ENCODE results near the gene CRAMP1. TPM values are rescaled to one million over a fixed set of nuclear protein-coding genes. Genes with fewer than 3 reads are reported as not detected.

The CRAMP1 gene
- polyA plus RNA-seq, 1 of the 3 experiments (the other 2 are of a cell fraction), result 9.5 TPM

DNA sequence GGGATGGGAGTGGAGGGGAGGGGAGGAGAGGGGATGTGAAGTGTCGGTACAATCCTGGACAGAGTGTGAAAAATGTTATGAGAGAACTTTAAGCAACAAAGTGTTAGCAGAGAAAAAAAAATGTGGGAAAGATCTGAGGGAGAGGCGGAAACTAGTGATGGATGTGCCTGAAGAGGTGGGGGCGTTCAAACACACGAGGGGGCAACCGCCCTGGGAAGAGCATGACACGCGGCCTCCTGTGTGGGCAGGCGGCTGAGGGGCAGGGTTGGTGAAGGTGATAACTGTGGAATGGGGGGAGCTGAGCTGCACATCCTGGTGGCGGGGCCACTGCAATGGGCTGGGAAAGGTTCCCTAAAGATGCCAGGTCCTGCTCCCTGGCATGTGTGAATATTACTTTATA lies 30.4 kb upstream of the CRAMP1 start:
- Histone ChIP-seq H3K9ac (no peak overlapping the region), H3K36me3 (replicated peaks in 1 of 2; ENCODE audit: control insufficient read depth in 1 of 2, insufficient read depth in 2 of 2, low read length in 1 of 2) (peaks cover 5 to 32% of the 10 kb centered on the region in 2 experiments), H3K9me3 (no peaks in the 10 kb centered on the region), H3K4me3 (ENCODE audit: low read depth in 2 of 2, low read length in 1 of 2) (no peak overlapping the region), H4K20me1 (ENCODE audit: insufficient read depth) (no peaks in the 10 kb centered on the region), H3K4me2 (no peak overlapping the region), H3K27ac (ENCODE audit: low read depth in 2 of 2, low read length in 1 of 2) (no peak overlapping the region), H3K9me2 (no peaks in the 10 kb centered on the region), H3F3A (replicated peaks; ENCODE audit: insufficient read depth) (peaks cover 5% of the 10 kb centered on the region), H3K79me2 (ENCODE audit: insufficient read depth) (no peaks in the 10 kb centered on the region), H2AFZ (ENCODE audit: low read depth) (no peak overlapping the region), H3K4me1 (ENCODE audit: control insufficient read depth in 1 of 2, insufficient read depth in 2 of 2, low read depth in 1 of 2, low read length in 1 of 2) (no peaks in the 10 kb centered on the region), H3K27me3 (ENCODE audit: insufficient read depth) (no peaks in the 10 kb centered on the region)
- ChIA-PET CTCF (no interaction called here), POLR2A (no interaction called here)
- 88% methylated on average over 9 of the region's 9 CpGs for WGBS (ENCODE audit: low lambda C conversion rate)
- no peak for DNase-seq
- no peak for TF ChIP-seq GATA2 (CRISPR knock-in tag; IDR thresholded peaks at IDR 0.05)
- TF ChIP-seq RCOR1 (IDR thresholded peaks at IDR 0.05; ENCODE audit: low read length), result no peak
- TF ChIP-seq, protein P1, sequence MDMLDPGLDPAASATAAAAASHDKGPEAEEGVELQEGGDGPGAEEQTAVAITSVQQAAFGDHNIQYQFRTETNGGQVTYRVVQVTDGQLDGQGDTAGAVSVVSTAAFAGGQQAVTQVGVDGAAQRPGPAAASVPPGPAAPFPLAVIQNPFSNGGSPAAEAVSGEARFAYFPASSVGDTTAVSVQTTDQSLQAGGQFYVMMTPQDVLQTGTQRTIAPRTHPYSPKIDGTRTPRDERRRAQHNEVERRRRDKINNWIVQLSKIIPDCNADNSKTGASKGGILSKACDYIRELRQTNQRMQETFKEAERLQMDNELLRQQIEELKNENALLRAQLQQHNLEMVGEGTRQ (IDR thresholded peaks at IDR 0.05; ENCODE audit: borderline replicate concordance, low read depth, low read length), result no peak
- TF ChIP-seq GABPA (IDR thresholded peaks at IDR 0.05; ENCODE audit: low read depth), result no peak
- no peak for TF ChIP-seq SMC3 (IDR thresholded peaks at IDR 0.05; ENCODE audit: low read depth, low read length)
- no peak for TF ChIP-seq EZH2phosphoT487 (IDR thresholded peaks at IDR 0.05; ENCODE audit: borderline replicate concordance, low read depth)
- TF ChIP-seq RFX5 (IDR thresholded peaks at IDR 0.05; ENCODE audit: low read length), result no peak
- TF ChIP-seq TAF1 (IDR thresholded peaks at IDR 0.05; ENCODE audit: borderline replicate concordance, low read depth, low read length), result no peak
- TF ChIP-seq ELF1 (IDR thresholded peaks at IDR 0.05), result no peak
- no peak for TF ChIP-seq MEF2A (IDR thresholded peaks at IDR 0.05; ENCODE audit: borderline replicate concordance, low read depth)
- TF ChIP-seq, protein P2, sequence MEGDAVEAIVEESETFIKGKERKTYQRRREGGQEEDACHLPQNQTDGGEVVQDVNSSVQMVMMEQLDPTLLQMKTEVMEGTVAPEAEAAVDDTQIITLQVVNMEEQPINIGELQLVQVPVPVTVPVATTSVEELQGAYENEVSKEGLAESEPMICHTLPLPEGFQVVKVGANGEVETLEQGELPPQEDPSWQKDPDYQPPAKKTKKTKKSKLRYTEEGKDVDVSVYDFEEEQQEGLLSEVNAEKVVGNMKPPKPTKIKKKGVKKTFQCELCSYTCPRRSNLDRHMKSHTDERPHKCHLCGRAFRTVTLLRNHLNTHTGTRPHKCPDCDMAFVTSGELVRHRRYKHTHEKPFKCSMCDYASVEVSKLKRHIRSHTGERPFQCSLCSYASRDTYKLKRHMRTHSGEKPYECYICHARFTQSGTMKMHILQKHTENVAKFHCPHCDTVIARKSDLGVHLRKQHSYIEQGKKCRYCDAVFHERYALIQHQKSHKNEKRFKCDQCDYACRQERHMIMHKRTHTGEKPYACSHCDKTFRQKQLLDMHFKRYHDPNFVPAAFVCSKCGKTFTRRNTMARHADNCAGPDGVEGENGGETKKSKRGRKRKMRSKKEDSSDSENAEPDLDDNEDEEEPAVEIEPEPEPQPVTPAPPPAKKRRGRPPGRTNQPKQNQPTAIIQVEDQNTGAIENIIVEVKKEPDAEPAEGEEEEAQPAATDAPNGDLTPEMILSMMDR (IDR thresholded peaks at IDR 0.05), result no peak
- no peak for TF ChIP-seq POLR2AphosphoS5 (IDR thresholded peaks at IDR 0.05; ENCODE audit: low read depth, low read length)
- no peak for TF ChIP-seq EP300 (IDR thresholded peaks at IDR 0.05; ENCODE audit: borderline replicate concordance in 1 of 2, low read depth in 1 of 2, low read length in 1 of 2)

DNA sequence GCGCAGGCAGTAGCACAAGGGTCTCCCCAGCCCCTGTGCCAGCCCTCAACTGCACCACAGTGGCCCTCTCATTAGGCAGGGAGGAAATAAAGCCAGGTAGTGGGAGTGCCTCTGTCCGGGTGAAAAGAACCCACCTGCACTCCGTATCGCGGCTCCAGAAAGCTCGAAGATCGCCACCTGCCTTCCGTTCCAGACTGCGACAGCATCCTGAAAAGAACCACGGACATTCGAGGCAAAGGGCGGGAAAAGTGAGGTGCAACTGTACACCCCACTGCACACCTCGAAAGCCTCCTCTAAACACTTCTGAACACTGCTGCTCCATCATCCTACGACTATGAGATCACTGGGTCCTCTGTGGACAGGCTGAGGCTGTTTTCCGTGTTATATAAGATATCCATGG lies 29.0 kb upstream of the CRAMP1 start:
- TF ChIP-seq, protein P3, sequence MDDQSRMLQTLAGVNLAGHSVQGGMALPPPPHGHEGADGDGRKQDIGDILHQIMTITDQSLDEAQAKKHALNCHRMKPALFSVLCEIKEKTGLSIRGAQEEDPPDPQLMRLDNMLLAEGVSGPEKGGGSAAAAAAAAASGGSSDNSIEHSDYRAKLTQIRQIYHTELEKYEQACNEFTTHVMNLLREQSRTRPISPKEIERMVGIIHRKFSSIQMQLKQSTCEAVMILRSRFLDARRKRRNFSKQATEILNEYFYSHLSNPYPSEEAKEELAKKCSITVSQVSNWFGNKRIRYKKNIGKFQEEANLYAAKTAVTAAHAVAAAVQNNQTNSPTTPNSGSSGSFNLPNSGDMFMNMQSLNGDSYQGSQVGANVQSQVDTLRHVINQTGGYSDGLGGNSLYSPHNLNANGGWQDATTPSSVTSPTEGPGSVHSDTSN (IDR thresholded peaks at IDR 0.05), result no peak
- TF ChIP-seq EP300 (IDR thresholded peaks at IDR 0.05; ENCODE audit: borderline replicate concordance in 1 of 2, low read depth in 1 of 2, low read length in 1 of 2) (no peak), CHD2 (IDR thresholded peaks at IDR 0.05; ENCODE audit: low read length, partially characterized antibody) (no peak)
- TF ChIP-seq, protein P4, sequence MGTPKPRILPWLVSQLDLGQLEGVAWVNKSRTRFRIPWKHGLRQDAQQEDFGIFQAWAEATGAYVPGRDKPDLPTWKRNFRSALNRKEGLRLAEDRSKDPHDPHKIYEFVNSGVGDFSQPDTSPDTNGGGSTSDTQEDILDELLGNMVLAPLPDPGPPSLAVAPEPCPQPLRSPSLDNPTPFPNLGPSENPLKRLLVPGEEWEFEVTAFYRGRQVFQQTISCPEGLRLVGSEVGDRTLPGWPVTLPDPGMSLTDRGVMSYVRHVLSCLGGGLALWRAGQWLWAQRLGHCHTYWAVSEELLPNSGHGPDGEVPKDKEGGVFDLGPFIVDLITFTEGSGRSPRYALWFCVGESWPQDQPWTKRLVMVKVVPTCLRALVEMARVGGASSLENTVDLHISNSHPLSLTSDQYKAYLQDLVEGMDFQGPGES (IDR thresholded peaks at IDR 0.05; ENCODE audit: low read depth, low read length), result no peak
- ChIA-PET CTCF (no interaction called here), POLR2A (no interaction called here)
- Histone ChIP-seq H3K4me3 (ENCODE audit: low read depth in 2 of 2, low read length in 1 of 2) (no peak overlapping the region), H3K4me1 (ENCODE audit: control insufficient read depth in 1 of 2, insufficient read depth in 2 of 2, low read depth in 1 of 2, low read length in 1 of 2) (no peaks in the 10 kb centered on the region), H3K9ac (no peak overlapping the region), H3F3A (replicated peaks; ENCODE audit: insufficient read depth) (peaks cover 5% of the 10 kb centered on the region), H3K4me2 (no peak overlapping the region), H3K79me2 (ENCODE audit: insufficient read depth) (no peaks in the 10 kb centered on the region), H3K9me3 (no peaks in the 10 kb centered on the region), H3K36me3 (replicated peaks in 1 of 2; ENCODE audit: control insufficient read depth in 1 of 2, insufficient read depth in 2 of 2, low read length in 1 of 2) (peaks cover 5 to 35% of the 10 kb centered on the region in 2 experiments), H2AFZ (ENCODE audit: low read depth) (no peak overlapping the region), H4K20me1 (ENCODE audit: insufficient read depth) (no peaks in the 10 kb centered on the region), H3K9me2 (no peaks in the 10 kb centered on the region), H3K27ac (ENCODE audit: low read depth in 2 of 2, low read length in 1 of 2) (no peak overlapping the region), H3K27me3 (ENCODE audit: insufficient read depth) (no peaks in the 10 kb centered on the region)
- no peak for DNase-seq
- WGBS (ENCODE audit: low lambda C conversion rate), result 92% methylated on average over 15 of the region's 15 CpGs

Data from SK-N-SH (cell line).